GM12864 (cell line): ENCODE data around the gene SORL1.

Experiments
- DNase-seq: peaks from one replicate; pipeline ENCODE4 v3.0.0-alpha.2; 2011; ENCODE audit warnings: low read depth
- H3K4me3 ChIP-seq: 2 replicates; pipeline ENCODE4 v1.5.1; 2011; ENCODE audit warnings: mild to moderate bottlenecking, low read depth, low read length, control low read depth
- TF ChIP-seq, protein P1 (sequence below): IDR thresholded peaks from 2 replicates; pipeline ENCODE4 v1.5.1; 2011; ENCODE audit warnings: low read depth, mild to moderate bottlenecking, moderate library complexity, low read length, control low read depth, inconsistent platforms; ENCODE audit errors: missing control alignments

SORL1 gene

DNA sequence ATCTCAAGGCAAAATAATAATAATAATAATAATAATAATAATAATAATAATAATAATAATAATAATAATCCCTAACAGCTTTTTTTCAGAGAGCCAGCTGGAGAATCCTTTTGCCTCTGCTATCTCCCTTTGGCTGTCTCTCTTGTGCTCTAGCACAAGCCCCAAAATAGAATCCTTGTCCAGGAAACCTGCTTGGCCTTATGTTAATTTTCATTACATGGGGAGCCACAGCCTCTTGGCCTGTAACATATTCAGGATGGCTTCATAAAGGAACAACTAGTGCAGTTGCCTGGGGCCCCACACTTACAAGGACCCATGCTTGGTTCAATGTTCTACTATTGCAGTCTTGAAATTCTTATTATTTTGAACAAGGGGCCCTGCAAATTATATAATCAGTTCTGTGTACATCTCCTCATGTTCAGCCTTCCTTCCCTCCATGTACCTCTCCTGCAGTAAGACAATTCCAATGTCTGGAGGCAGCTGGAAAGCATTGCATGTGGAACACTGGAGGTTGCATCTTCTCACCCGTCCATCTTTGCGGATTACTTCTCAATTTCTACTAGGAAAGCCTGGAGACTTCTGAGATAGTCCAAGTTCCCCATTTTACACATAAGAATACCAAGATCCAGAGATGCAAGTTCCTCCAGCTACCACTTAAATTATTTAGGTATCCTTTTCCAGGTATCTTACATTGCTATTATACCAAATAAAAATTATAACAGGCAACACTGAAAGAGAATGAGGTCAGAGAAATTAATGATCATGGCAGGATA is 37.8 kb upstream of the SORL1 start:
- TF ChIP-seq, protein P1, sequence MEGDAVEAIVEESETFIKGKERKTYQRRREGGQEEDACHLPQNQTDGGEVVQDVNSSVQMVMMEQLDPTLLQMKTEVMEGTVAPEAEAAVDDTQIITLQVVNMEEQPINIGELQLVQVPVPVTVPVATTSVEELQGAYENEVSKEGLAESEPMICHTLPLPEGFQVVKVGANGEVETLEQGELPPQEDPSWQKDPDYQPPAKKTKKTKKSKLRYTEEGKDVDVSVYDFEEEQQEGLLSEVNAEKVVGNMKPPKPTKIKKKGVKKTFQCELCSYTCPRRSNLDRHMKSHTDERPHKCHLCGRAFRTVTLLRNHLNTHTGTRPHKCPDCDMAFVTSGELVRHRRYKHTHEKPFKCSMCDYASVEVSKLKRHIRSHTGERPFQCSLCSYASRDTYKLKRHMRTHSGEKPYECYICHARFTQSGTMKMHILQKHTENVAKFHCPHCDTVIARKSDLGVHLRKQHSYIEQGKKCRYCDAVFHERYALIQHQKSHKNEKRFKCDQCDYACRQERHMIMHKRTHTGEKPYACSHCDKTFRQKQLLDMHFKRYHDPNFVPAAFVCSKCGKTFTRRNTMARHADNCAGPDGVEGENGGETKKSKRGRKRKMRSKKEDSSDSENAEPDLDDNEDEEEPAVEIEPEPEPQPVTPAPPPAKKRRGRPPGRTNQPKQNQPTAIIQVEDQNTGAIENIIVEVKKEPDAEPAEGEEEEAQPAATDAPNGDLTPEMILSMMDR, result no peak
- no peak for DNase-seq
- H3K4me3 ChIP-seq, result no peak overlapping the region

DNA sequence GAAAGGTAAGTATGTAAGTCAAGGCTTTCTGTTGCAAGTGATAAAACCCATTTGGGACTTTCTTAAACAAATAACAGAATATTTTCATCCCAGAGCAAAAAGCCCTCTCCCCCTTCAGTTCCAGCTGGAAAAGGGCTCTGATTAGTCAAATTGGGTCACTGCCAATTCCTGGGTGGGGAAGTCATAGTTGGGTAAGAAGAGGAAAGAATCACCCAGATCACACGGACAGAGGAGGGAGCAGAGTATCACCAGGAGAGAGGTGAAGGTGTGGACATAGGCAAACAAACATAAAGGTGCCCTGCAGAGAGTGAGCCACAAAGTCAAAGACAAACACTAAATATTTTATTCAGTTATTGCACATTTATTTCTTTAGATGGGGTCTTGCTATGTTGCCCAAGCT is 36.3 kb upstream of the SORL1 start:
- no peak overlapping the region for H3K4me3 ChIP-seq
- TF ChIP-seq, protein P1, result no peak
- no peak for DNase-seq

DNA sequence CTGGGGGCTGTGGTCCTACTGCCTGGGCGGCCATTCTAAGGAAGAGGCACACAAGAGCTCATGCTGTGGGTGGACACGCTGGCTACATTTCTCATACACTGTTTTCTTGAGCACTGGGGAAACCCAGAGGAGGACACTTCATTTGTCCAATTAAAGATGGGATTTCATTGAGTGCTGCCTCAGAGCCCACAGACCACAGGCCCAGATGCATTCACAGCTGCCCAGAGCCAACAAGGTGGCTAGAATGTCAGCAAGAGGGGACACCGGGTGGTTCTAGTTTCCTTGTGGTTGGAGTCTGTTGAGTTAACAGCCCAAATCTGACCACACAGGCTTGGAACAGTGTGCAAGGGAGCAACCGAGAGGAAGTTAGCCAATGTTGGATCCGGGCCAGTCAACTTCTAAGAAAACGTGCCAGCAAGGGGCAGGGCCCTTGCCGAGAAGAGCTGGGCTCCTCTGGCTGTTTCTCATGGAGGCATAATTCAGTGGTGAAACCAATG is 35.0 kb upstream of the SORL1 start:
- no peak overlapping the region for H3K4me3 ChIP-seq
- TF ChIP-seq, protein P1, result no peak
- no peak for DNase-seq

DNA sequence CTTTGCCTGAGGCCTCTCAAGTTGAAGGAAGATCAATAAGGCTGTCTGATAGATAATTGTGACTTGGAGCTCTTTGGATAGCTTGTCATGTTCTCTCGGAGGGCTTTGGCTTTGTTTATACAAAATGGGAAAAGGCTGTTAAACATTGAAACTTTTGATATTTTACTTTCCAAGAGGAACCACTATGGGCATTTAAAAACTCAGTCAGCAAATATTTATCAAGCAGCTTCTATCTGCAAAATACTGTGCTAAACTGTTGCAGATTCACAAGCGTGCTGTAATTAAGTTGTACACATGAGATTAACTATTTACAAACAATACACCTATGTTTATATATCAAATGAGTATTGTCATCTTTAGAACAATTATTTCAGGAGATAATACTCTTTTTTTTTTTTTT is 34.5 kb upstream of the SORL1 start:
- DNase-seq, result no peak
- no peak overlapping the region for H3K4me3 ChIP-seq
- TF ChIP-seq, protein P1, result no peak

DNA sequence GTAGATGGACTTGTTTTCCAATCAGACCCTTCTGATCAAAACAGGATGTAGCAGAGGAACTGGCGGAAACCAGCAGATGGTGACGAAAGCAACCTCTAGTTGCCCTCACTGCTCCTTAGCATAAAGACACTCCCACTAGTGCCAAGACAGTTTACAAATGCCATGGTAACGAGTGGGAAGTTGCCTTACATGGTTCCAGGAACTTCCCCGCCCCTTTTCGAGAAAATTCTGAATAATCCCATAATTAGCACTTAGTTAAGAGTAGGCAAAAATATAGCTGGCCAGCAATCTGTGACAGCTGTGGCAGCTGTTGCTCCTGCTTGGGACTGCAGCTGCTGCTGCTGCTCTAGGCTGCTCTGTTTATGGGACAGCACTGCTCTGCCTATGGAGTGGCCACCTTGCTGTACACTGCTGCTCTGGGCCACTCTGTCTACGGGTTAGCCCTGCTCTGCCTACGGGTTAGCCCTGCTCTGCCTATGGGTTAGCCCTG is 33.4 kb upstream of the SORL1 start:
- H3K4me3 ChIP-seq, result no peak overlapping the region
- no peak for DNase-seq
- TF ChIP-seq, protein P1, result no peak

DNA sequence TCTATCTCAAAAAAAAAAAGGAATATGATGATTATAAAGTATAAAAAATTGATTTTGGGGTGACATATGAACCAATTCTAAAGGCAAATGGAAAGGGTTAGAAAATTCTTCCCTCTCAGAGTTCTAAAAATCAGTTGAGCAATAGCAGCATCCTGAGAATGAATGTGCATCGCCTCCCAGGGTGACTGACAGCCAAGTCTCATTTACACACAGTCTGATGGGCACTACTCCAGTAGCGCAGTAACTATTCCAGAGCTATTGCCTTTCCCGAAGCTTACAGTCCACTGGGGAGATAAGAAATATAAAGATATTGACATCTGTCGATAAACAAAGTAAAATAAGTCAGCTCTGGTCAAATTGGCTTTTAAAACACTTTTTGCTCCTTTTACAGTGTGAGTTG is 32.3 kb upstream of the SORL1 start:
- TF ChIP-seq, protein P1, result no peak
- no peak for DNase-seq
- H3K4me3 ChIP-seq, result no peak overlapping the region

DNA sequence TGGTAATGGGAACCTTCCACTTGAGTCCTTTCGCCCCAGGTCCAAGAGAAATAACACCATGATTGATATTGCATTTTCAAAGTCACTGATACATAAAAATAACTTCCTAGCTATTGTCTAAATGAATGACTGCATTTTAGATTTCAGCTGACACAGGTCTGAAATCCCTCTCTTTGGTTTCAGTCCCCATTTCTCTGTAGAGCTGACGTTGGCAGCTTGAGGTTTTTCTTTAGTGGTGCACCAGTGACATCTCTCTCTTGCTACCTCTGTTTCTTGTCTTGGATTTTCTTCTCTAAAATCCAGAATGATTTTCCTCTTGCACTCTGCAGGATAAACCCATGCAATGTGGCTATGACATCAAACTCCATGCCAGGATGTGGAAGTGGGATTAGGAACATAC is 31.7 kb upstream of the SORL1 start:
- no peak overlapping the region for H3K4me3 ChIP-seq
- TF ChIP-seq, protein P1, result no peak
- DNase-seq, result no peak
